Activated T-cell treated with anti-CD3 and anti-CD28 coated beads, Interleukin-2, amount 50 U/mL, for 24 hours (primary cell): ENCODE measurements around the gene PRPF19.
A peak's percentile ranks its signal among the peaks of the same experiment; 100 is the strongest.

Experiments
- DNase-seq: peaks from one replicate; pipeline ENCODE4 v3.0.0-alpha.2; 2020
- H3K27ac Mint-ChIP-seq: 2 replicates; pipeline ENCODE4 v1.8.0; 2020; ENCODE audit warnings: mild to moderate bottlenecking, mixed read lengths
- H3K27me3 Mint-ChIP-seq: 2 replicates; pipeline ENCODE4 v1.8.0; 2020; ENCODE audit warnings: mixed read lengths
- H3K36me3 Mint-ChIP-seq: 2 replicates; pipeline ENCODE4 v1.8.0; 2020; ENCODE audit warnings: low read depth, mixed read lengths
- H3K4me1 Mint-ChIP-seq: 2 replicates; pipeline ENCODE4 v1.8.0; 2020; ENCODE audit warnings: low read depth, mixed read lengths
- H3K4me3 Mint-ChIP-seq: 2 replicates; pipeline ENCODE4 v1.8.0; 2020; ENCODE audit warnings: mild to moderate bottlenecking, moderate library complexity, mixed read lengths
- H3K9me3 Mint-ChIP-seq: 2 replicates; pipeline ENCODE4 v1.8.0; 2020; ENCODE audit warnings: mixed read lengths

PRPF19 gene

DNA sequence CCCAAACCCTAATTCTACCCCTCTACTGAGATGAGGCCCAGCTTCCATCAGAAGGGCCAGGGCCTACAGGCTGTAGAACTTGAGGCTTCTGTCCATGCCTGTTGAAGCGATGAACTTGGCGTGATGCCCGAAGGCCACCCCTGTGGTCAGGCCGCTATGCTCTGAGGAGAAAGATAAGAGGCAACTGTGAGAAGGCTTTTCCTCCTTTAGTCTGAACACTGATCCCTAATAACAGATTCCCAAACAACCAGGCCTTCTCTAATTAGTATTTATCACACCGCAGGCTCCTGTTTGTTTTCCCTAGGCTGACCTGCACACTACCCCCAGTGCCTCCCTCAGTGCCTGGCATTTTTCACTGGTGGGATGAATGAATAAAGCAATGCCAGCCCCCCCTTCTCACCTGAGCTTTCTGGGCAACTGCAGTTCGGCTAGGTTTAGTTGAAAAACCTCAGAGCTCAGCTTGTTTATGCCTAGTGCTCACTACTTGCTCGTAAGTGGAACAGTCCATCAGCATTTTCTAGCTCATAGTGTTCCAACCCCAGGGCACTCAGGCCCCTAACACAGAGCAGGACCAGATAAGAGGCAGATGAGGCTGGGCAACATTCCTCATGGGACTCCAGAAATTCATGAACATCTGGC lies 15.2 kb downstream of the PRPF19 start:
- H3K36me3 Mint-ChIP-seq: peaks cover 95% of the 10 kb centered on the region
- peaks cover 1% of the 10 kb centered on the region for H3K4me1 Mint-ChIP-seq
- no peaks in the 10 kb centered on the region for H3K9me3 Mint-ChIP-seq
- H3K27ac Mint-ChIP-seq: peak overlapping the region; percentile 34
- H3K27me3 Mint-ChIP-seq: no peaks in the 10 kb centered on the region
- no peak overlapping the region for H3K4me3 Mint-ChIP-seq
- DNase-seq: no peak

GRCh38 chr11:60890696-60891095 lies 15.7 kb downstream of the PRPF19 start:
- no peak overlapping the region for H3K4me3 Mint-ChIP-seq
- H3K36me3 Mint-ChIP-seq: peaks cover 95% of the 10 kb centered on the region
- H3K27ac Mint-ChIP-seq: no peak overlapping the region
- no peaks in the 10 kb centered on the region for H3K4me1 Mint-ChIP-seq
- H3K27me3 Mint-ChIP-seq: no peaks in the 10 kb centered on the region
- no peak for DNase-seq
- H3K9me3 Mint-ChIP-seq: no peaks in the 10 kb centered on the region

DNA sequence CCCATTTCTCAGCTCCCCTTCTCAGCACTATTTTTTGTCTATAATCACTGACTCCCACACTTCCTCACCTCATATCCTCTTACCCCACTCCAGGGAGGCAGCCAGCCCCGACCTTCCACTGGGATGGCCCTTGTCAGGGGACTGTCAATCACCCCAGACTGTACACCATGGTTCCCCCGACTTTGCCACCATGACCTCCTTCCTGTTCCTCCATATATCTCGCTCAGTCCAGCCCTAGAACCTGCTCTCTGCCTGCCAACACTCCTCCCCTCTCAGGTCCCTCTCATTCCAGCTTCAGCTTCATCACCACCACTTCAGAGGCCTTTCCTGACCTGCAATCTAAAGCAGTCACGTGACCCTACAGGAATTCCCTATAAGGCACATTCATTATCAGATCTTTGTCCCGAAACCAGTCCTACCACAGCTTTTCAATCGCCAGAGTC lies 16.5 kb downstream of the PRPF19 start:
- H3K36me3 Mint-ChIP-seq: peaks cover 95% of the 10 kb centered on the region
- no peaks in the 10 kb centered on the region for H3K4me1 Mint-ChIP-seq

DNA sequence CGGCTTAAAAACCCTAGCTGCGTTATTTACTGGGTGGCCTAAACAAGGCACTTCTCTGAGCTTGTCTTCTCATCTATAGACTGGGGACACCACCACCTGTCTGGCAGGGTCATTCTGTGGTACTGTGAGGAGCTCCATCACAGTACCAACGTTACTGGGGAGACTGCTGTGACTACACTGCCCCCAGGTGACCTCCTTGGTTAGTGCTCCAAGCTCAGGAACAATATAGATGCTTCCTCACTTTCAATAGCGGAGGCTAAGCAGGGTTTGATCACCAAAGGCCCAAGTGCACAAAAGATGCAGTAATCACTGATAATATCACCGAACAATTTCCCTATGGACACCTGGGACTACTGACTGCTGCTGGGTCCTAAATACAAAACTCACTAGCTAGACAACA lies 18.8 kb downstream of the PRPF19 start:
- DNase-seq: no peak
- Mint-ChIP-seq H3K4me3 (no peak overlapping the region), H3K27ac (no peak overlapping the region), H3K36me3 (peaks cover 93% of the 10 kb centered on the region), H3K27me3 (no peaks in the 10 kb centered on the region), H3K4me1 (peaks cover 3% of the 10 kb centered on the region), H3K9me3 (no peaks in the 10 kb centered on the region)

More for the DNA sequence above, 16.5 kb downstream of the PRPF19 start:
- Mint-ChIP-seq H3K27me3 (no peaks in the 10 kb centered on the region), H3K9me3 (no peaks in the 10 kb centered on the region), H3K4me3 (no peak overlapping the region), H3K27ac (no peak overlapping the region)
- no peak for DNase-seq

DNA sequence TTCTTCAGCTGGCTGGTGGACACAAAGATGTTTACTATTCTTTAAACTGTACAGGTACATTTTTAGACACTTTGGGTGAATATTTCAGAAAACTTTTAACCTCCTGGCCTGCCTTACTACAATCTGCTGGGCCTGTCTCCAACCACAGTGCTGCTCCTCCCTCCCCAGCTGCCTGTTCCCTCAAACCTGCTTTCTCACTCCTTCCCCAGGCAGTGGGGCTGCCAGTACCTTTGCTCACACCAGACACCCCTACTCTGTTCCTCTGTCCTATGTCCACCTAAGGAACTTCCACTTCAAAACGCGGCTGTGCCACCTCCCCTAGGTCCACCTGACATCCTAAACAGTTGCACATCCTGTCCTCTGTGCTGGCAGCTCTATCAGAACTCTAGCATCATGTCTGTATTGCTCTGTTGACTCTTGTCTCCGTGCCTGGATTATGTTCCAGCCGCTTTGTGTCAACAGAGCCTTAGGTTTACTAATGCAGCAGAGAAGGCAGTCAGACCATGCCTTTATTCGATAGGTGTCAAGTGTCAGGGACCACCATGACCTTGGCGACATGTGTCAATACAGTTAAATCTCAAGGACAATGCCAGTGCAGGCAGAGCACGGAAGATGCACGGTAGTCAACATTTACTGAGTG lies 25.6 kb downstream of the PRPF19 start:
- Mint-ChIP-seq H3K27me3 (no peaks in the 10 kb centered on the region), H3K27ac (peak overlapping the region; percentile 48), H3K36me3 (peaks cover 93% of the 10 kb centered on the region)

GRCh38 chr11:60879971-60880588 lies 26.3 kb downstream of the PRPF19 start:
- Mint-ChIP-seq H3K27ac (peak overlapping the region; percentile 12), H3K4me3 (no peak overlapping the region), H3K4me1 (peaks cover 3% of the 10 kb centered on the region), H3K9me3 (no peaks in the 10 kb centered on the region), H3K36me3 (peaks cover 91% of the 10 kb centered on the region), H3K27me3 (no peaks in the 10 kb centered on the region)
- no peak for DNase-seq

More for the DNA sequence above, 25.6 kb downstream of the PRPF19 start:
- Mint-ChIP-seq H3K4me3 (no peak overlapping the region), H3K4me1 (peaks cover 3% of the 10 kb centered on the region), H3K9me3 (no peaks in the 10 kb centered on the region)
- no peak for DNase-seq

DNA sequence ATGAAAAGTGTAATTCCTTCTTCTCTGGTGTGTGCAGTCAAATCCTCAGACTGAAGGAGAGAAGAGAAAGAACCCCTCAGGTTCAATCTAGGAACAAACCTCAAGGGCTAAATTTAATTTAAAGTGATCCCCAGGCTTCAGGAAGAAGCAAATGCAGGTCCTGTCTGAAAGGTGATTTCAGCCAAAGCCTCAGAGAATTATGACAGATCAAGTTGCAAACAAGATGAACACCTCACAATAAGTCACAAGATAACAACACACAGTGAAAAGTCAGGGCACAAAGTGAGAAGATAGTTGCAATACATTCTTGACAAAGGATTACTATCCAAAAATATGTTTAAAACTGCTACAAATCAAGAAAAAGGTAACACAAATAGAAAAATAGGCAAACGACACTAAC lies 27.3 kb downstream of the PRPF19 start:
- H3K36me3 Mint-ChIP-seq: peaks cover 86% of the 10 kb centered on the region
- no peak for DNase-seq
- no peak overlapping the region for H3K27ac Mint-ChIP-seq
- H3K9me3 Mint-ChIP-seq: no peaks in the 10 kb centered on the region
- no peak overlapping the region for H3K4me3 Mint-ChIP-seq
- no peaks in the 10 kb centered on the region for H3K27me3 Mint-ChIP-seq
- H3K4me1 Mint-ChIP-seq: peaks cover 3% of the 10 kb centered on the region

DNA sequence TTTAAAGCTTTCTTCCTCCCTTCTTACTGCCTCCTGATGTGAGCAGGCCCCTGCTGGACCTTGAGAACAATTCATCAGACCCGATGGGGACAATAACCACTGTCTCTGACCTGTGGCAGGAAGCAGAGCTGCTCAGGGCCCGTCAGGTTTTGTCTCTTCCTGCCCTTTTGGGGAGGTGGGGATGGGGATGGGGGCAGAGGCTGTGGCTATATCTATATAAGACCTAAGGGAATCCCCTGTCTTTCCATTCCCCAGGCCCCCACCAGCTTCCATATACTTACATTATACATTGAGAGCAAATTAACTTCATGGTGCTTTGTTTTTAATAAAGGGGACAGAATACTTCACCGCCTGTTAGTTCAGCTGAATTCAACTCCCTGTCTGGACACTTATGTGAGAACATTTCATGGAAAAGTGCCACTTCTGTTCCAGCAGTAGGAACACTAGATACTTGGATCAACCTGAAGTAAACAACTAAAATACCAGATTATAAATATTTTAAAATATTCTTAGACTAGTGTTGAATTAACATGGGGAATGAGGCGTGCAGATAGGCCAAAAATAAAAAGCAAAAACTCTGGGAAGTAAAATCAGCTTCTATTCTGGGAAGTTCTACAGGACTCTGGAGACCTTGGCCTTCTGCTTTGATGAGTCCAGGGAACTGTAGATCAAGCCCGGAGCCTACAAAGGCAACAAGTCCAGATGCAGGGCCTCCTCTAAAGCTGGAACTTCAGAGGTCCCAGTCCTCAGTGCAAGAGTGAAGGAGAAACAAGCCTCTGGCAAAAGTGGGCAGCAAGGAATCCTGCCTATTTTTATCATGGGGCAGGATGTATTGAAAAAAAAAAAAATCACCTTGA lies 27.9 kb downstream of the PRPF19 start:
- Mint-ChIP-seq H3K27me3 (no peaks in the 10 kb centered on the region), H3K9me3 (no peaks in the 10 kb centered on the region), H3K36me3 (peaks cover 81% of the 10 kb centered on the region), H3K4me1 (peaks cover 3% of the 10 kb centered on the region), H3K4me3 (no peak overlapping the region), H3K27ac (no peak overlapping the region)
- DNase-seq: no peak

- DNase-seq: no peak
- Mint-ChIP-seq H3K9me3 (no peaks in the 10 kb centered on the region), H3K27ac (no peak overlapping the region), H3K27me3 (no peaks in the 10 kb centered on the region), H3K36me3 (peaks cover 58% of the 10 kb centered on the region), H3K4me3 (no peak overlapping the region), H3K4me1 (peaks cover 14% of the 10 kb centered on the region)
Observed at GRCh38 chr11:60876168-60876485, 30.3 kb downstream of the PRPF19 start.

DNA sequence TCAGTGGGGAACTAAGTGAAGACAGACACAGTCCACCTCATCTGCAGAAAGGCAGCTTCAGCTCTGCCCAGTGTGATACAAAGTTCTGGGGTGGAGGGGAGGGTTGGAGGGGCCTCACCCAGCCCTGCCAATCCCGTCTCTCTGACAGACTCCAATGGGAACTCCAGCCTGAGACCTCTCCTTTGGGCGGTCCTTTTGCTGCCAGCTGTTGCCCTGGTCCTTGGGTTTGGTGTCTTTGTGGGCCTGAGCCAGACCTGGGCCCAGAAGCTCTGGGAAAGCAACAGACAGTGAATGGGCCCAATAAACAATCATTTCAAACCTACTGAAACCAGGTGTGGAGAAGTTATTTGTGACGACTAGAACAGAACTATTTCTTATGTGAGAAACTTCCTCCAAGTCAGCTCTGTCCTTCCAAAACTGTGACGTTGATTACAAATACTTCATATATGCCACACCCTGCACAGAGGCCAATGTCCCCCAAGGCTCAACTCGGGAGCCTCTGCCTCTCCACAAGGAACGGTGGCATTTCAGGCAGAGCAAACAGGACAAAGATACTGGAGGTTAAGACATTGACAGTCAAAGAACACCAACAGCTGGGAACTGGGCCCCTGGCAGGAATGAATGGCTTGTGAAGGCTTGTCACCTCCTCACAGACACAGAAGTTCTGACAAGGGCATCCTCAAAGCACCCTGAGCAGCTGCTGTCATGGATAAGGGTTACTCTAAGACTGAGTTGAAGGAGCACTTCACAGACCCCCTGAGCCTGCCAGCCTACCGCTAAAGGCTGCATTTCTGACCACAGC lies 30.8 kb downstream of the PRPF19 start:
- H3K4me1 Mint-ChIP-seq: peaks cover 18% of the 10 kb centered on the region
- no peak overlapping the region for H3K27ac Mint-ChIP-seq
- peaks cover 52% of the 10 kb centered on the region for H3K36me3 Mint-ChIP-seq
- no peaks in the 10 kb centered on the region for H3K27me3 Mint-ChIP-seq
- no peak overlapping the region for H3K4me3 Mint-ChIP-seq
- H3K9me3 Mint-ChIP-seq: no peaks in the 10 kb centered on the region
- no peak for DNase-seq

DNA sequence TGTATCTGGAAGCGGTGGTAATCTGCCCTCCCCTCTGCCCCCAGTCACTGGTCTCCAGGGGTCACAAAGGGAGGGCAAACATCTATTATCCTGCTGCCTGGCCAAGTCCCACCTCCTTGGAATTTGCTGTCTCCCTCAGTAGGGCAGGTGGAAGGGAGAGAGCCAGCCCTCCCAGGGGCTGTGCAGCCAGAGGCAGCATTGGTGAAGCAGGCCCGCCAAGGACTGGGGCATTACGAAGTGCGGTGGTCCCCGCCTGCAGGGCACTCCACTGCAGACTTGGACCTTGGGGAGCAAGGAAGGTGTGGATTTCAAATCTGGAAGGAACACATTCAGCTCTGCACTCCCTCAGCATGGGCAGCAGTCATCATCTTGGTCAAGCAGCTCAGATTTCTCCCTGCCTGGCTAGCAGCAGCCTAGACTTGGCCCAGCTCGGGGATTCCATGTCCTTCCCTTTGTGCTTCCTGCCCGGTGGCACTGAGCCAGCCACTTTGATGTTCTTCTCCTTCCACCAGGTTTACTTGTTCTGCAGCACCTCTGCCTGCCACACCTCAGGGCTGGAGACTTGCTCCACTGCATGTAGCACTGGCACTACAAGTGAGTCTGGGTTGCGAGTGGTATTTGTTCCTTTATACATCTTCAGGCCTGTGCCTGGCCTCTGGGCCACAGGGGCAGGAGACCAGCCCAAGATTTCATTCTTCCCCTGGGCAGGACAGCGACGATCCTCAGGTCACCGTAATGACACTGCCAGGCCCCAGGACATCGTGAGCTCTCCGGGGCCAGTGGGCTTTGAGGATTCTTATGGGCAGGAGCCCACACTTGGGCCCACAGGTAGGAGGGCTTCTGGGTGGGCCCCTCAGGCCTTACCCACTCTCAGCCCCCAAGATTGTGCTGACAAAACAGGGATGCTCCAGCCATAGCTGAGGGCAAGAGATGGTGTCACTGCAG lies 31.7 kb downstream of the PRPF19 start:
- Mint-ChIP-seq H3K9me3 (no peaks in the 10 kb centered on the region), H3K27me3 (peaks cover under 1% of the 10 kb centered on the region), H3K4me3 (no peak overlapping the region), H3K4me1 (peaks cover 18% of the 10 kb centered on the region), H3K36me3 (peaks cover 43% of the 10 kb centered on the region), H3K27ac (peak overlapping the region; percentile 18)
- no peak for DNase-seq

DNA sequence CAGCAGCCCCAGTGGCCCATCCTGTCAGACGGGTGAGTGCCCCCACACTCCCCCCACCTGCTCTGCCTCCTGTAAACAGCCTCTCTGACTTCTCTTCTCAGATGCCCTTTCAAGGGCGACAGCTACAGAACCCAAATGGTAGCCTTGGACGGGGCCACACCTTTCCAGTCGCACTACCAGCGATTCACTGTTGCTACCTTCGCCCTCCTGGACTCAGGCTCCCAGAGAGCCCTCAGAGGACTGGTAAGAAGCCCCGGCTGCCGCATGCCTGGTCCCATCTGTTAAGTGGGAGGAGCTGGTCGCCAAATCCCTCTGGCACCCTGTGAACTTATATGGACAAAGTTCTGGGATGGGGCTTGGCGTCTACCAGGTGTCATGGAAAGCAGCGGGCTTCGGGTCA lies 32.9 kb downstream of the PRPF19 start:
- Mint-ChIP-seq H3K27ac (no peak overlapping the region), H3K36me3 (peaks cover 32% of the 10 kb centered on the region), H3K4me3 (no peak overlapping the region), H3K27me3 (peaks cover 3% of the 10 kb centered on the region), H3K9me3 (no peaks in the 10 kb centered on the region), H3K4me1 (peaks cover 18% of the 10 kb centered on the region)
- DNase-seq: no peak

DNA sequence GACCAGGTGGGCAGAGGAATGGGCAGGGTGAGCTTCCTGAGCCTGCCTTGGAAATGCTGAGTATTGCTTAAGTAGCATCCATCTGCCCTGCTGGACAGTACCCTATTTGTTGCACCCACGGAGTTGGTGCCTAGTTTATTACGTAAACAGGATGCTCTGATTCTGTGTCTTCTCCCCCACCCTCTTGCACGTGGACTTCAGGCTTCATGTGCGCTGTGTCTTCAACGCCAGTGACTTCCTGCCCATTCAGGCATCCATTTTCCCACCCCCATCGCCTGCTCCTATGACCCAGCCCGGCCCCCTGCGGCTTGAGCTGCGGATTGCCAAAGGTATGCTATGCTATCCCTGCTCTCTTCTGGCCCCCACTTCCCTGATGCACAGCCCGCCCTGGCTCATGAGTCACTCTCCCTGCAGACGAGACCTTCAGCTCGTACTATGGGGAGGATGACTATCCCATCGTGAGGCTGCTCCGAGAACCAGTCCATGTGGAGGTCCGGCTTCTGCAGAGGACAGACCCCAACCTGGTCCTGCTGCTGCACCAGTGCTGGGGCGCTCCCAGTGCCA lies 33.3 kb downstream of the PRPF19 start:
- peaks cover 27% of the 10 kb centered on the region for H3K36me3 Mint-ChIP-seq
- H3K4me3 Mint-ChIP-seq: no peak overlapping the region
- H3K4me1 Mint-ChIP-seq: peaks cover 18% of the 10 kb centered on the region
- DNase-seq: no peak
- no peak overlapping the region for H3K27ac Mint-ChIP-seq
- H3K9me3 Mint-ChIP-seq: no peaks in the 10 kb centered on the region
- H3K27me3 Mint-ChIP-seq: peaks cover 3% of the 10 kb centered on the region
